ENCODE measurements around the gene NKIRAS2.
"Not testable (repeated sequence)": the region's sequence is repeated elsewhere in the genome, so short reads cannot be mapped to it uniquely, and the experiment has no call there.

NKIRAS2 gene

DNA sequence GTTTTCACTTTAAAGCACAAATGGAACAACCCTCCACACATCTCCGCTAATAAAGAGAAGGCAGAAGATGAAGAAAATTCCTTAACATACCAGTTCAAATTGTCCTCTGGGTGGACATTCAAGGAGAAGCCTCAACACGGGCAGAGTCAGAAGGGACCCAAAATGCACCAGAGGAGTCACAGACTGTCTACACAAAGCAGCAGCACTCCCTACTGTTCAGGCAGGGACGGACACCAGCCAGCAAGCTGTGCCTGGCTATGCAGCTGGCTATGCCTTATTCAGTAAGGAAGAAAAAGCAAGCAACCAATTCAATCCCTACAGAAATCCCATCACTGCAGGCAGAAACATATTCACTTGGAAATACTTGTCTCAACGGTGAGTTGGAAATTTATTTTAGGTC lies 10.7 kb upstream of the NKIRAS2 start:
- TF ChIP-seq CTCF (IDR thresholded peaks at IDR 0.05; ENCODE audit: insufficient read depth, missing control alignments) = no peak
- DNase-seq (ENCODE audit: insufficient read length, low spot score) = no peak
- FAIRE-seq = no peak

DNA sequence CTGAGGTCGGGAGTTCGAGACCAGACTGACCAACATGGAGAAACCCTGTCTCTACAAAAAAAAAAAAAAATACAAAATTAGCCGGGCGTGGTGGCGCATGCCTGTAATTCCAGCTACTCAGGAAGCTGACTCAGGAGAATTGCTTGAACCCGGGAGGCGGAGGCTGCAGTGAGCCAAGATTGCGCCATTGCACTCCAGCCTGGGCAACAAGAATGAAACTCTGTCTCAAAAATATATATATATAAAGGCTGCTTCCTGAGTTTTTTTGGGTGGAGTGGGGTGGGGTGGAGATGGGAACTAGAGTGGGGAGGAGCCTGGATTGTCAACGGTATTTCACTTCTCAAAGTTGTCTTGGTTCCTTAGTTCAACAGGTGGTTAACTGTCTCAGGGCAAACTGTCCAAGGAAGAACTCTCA lies 9.6 kb upstream of the NKIRAS2 start:
- FAIRE-seq; DNase-seq (ENCODE audit: insufficient read length, low spot score): not testable (repeated sequence)

DNA sequence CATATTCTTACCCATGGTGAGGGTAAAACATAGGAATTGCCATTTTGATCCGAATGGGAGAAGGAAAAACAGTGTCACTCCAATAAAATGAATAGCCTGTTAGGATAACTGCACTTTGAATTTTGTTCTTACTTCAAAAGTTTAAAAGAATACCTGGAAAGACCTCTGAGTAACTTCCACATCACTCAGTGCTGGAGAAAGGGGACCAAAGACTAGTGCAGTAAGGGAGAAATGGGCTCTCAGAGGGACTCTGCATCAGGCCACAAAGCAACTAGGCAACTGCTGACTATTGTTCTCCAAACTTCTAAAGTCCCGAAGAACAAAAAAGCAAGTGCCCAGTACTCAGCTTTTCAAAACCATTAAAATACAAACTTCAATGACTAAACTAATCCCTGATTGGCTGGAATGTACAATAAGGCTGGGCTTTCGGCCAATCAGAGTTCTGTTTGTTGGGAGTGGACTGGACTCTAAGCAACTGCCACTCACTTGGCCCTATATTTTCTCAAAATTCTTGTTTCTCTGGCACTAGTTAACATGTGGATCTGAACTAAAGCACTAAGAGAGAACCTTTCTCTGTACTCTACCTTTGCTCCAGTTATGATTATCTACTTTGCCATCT lies 8.9 kb upstream of the NKIRAS2 start:
- no peak for FAIRE-seq
- no peak for TF ChIP-seq CTCF (IDR thresholded peaks at IDR 0.05; ENCODE audit: insufficient read depth, missing control alignments)
- DNase-seq (ENCODE audit: insufficient read length, low spot score) = no peak

GRCh38 chr17:42012363-42012762 lies 7.5 kb upstream of the NKIRAS2 start:
- DNase-seq (ENCODE audit: insufficient read length, low spot score); FAIRE-seq: not testable (repeated sequence)

GRCh38 chr17:42013740-42014139 lies 6.2 kb upstream of the NKIRAS2 start:
- not testable (repeated sequence) for FAIRE-seq; DNase-seq (ENCODE audit: insufficient read length, low spot score)

DNA sequence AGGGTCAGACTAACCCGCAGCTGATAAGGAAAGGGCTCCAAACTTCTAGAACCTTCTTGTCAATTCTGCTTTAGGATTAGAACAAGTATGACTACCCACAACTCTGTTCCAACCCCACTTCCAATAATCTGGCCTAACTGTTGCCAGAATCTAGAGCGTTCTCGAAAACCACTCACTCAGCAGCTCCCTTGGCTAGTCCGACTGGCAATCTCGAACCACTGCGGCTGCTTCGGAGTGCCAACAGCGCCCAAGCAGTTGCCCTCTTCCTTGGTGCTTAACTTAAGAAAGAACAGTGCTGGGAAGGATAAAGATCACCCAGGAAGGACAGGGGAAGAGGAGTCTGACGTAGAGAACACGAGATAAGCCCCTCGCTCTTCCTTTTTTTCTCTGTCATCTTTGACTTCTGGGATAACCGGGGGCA lies 3.5 kb upstream of the NKIRAS2 start:
- FAIRE-seq (no peak), DNase-seq (ENCODE audit: insufficient read length, low spot score) (no peak)
- TF ChIP-seq CTCF (IDR thresholded peaks at IDR 0.05; ENCODE audit: insufficient read depth, missing control alignments) = no peak

DNA sequence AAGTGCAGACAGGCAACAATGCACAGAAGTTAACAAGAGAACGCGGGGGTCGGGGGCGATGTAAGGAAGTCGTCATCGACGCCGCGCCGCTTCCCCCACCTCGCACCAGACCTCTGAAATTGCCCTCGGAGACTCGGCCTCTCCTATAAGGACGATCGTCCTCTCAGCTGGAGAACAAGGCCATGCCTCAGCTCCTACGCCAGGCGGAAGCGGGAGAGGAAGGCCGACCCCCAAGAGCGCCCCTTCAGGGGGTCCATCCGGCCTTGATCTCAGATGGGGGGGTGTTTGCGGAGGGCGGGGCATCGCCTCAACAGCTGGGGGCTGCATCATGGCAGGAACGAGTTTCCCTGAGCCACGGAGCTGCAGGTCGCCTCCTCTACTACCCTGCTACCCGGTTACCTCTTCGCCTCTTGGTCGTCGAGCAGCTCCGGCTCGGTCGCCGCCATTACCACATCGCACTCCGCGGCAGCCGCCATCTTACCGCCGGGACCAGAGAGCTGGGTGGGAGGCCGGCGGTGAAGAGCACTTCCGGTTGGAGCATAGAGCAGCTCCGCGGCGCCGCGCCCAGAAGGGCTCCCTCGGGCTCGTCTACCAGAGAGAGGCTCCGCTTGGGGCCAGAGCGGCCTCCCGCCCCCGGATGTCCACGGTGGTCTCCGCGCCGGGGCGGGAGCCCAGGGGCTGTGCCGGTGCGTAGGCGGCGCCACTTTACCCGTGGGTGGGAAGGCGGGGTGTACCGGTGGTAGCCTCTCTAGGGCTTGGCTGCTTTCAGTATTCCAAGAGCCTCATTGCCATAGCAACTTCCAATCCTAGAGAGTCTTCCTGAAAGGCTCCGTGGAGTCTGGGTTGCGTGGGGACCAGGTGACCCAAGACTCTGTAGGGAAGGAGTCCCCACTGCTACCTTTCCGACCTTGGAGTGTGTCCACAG lies 2.7 kb upstream of the NKIRAS2 start, which contains the start of gene DNAJC7:
DNAJC7 (minus strand) TSS at position 499 of the 925 bp plus-strand sequence; CDS start at position 476, 23 bp downstream.
- peak; percentile 2 for TF ChIP-seq CTCF (IDR thresholded peaks at IDR 0.05; ENCODE audit: insufficient read depth, missing control alignments)
- DNase-seq (ENCODE audit: insufficient read length, low spot score) (peak; percentile 91), FAIRE-seq (no peak)

- TF ChIP-seq CTCF (IDR thresholded peaks at IDR 0.05; ENCODE audit: insufficient read depth, missing control alignments) = no peak
- no peak for DNase-seq (ENCODE audit: insufficient read length, low spot score)
- no peak for FAIRE-seq
Measured at GRCh38 chr17:42017866-42018200, 2.1 kb upstream of the NKIRAS2 start.
